Sigmoid colon (tissue), 4 donors: Measurements from ENCODE around the gene MARS1.

ENCODE experiments used
- EP300 ChIP-seq, 4 donors: sonication (generic); formaldehyde crosslinking; IDR thresholded peaks; one replicate each; pipeline ENCODE4 v1.6.1; 2017; ENCODE audit warnings: antibody characterized with exemption in 4 of 4
- POLR2A ChIP-seq, 2 donors: fragments of 450-650 bp; IDR thresholded peaks; one replicate each; pipeline ENCODE4 v1.6.1; 2016; ENCODE audit warnings: antibody characterized with exemption in 2 of 2, mild to moderate bottlenecking in 2 of 2, moderate library complexity in 2 of 2
- POLR2AphosphoS5 ChIP-seq, 4 donors: sonication (generic); formaldehyde crosslinking; IDR thresholded peaks; one replicate each; pipeline ENCODE4 v1.6.1; 2017; ENCODE audit warnings: antibody characterized with exemption in 4 of 4
- TF ChIP-seq, protein P1 (sequence below), 4 experiments: fragments of 450-650 bp in 3 of 4; fragments of 200-600 bp in 1 of 4; IDR thresholded peaks; one replicate each; pipeline ENCODE4 v1.5.1; 2016 to 2019; ENCODE audit warnings: antibody characterized with exemption in 4 of 4, mild to moderate bottlenecking in 3 of 4, moderate library complexity in 2 of 4

DNA sequence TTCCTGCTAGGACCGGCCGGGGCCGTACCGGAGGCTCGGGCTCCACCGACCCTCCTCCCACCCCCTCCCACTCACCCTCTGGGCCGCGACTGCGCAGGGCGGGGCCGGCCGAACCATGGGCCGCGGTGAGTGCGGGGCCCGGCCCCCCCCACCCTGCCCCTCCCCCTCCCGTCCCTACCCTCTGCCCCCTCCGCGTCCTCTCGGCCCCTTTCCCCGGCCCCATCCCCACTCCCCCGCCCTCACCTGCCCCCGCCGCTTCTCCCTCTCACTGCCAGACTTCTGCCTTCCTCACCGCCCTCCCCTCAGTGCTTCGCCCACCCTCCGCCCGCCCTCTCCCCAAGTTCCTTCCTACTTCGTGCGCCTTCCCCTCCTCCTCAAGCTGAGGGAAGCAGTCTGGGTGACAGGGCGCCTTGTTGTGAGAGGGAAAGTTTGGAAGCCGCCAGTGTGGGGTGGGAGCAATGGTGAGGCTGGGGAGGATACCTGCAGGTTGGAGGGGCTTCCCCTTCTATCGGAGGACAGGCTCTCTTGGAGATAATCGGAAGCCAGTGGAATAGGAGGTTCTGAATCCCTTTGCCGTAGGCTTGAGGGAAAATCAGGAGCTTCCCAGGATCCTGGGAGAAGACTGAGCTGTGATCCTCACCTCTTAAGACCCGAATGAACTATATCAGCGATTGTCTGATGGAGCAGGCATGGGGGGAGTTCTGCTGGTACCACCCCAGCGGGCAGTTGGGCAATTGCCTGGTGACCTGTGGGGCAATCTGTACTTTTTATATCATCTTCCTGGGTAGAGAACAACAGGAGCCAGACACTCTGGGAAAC, 35.2 kb downstream of the MARS1 start:
- TF ChIP-seq, protein P1, sequence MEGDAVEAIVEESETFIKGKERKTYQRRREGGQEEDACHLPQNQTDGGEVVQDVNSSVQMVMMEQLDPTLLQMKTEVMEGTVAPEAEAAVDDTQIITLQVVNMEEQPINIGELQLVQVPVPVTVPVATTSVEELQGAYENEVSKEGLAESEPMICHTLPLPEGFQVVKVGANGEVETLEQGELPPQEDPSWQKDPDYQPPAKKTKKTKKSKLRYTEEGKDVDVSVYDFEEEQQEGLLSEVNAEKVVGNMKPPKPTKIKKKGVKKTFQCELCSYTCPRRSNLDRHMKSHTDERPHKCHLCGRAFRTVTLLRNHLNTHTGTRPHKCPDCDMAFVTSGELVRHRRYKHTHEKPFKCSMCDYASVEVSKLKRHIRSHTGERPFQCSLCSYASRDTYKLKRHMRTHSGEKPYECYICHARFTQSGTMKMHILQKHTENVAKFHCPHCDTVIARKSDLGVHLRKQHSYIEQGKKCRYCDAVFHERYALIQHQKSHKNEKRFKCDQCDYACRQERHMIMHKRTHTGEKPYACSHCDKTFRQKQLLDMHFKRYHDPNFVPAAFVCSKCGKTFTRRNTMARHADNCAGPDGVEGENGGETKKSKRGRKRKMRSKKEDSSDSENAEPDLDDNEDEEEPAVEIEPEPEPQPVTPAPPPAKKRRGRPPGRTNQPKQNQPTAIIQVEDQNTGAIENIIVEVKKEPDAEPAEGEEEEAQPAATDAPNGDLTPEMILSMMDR (IDR thresholded peaks at IDR 0.05), result no peak
- TF ChIP-seq EP300 (IDR thresholded peaks at IDR 0.05) (no peak), POLR2A (IDR thresholded peaks at IDR 0.05) (no peak), POLR2AphosphoS5 (IDR thresholded peaks at IDR 0.05) (no peak)
